IMR-90 (cell line): ENCODE results near the gene RASGRF2. TPM values are rescaled to one million over a fixed set of nuclear protein-coding genes. Genes with fewer than 3 reads are reported as not detected.

Source experiments
- ATAC-seq: fragments of 200-7000 bp; cut with Tn5 transposase; 2 replicates; pipeline ENCODE4 v1.9.1; 2020; ENCODE audit warnings: low read depth, mild to moderate bottlenecking, moderate library complexity
- BruUV-seq: library from RNA; stranded (reverse); fragments of 400-500 nt; replicated peaks from 2 replicates; lab custom pipeline; 2021; lab: Mats Ljungman, UMichigan
- CTCF ChIA-PET: fragments of 300-600 bp; formaldehyde crosslinking; extraction: SDS; loops from one replicate; lab custom pipeline; 2021; ENCODE audit warnings: antibody characterized with exemption; lab: Yijun Ruan, JAX
- POLR2A ChIA-PET: fragments of 300-600 bp; sonication (Branson Sonifier 250); formaldehyde crosslinking; loops from one replicate; lab custom pipeline; 2022; ENCODE audit warnings: antibody characterized with exemption; ENCODE audit not compliant: unreplicated experiment; lab: Charles Lee
- DNase-seq: peaks from one replicate; pipeline ENCODE4 v3.0.0; 2013
- H2AFZ ChIP-seq: replicated peaks from 2 replicates; pipeline ENCODE3; 2013; ENCODE audit warnings: low read length, mild to moderate bottlenecking; ENCODE audit not compliant: poor library complexity
- H2AK5ac ChIP-seq: 2 replicates; pipeline ENCODE4 v1.6.1; 2013; ENCODE audit warnings: low read depth, low read length, inconsistent platforms
- H2AK9ac ChIP-seq: replicated peaks from 2 replicates; pipeline ENCODE3; 2013; ENCODE audit warnings: mild to moderate bottlenecking, low read depth, low read length, moderate library complexity; ENCODE audit not compliant: poor library complexity
- H2BK120ac ChIP-seq: 2 replicates; pipeline ENCODE4 v1.6.1; 2013; ENCODE audit warnings: low read depth, low read length, inconsistent platforms
- H2BK15ac ChIP-seq: 3 replicates; pipeline ENCODE4 v1.6.1; 2013; ENCODE audit warnings: low read depth, low read length, inconsistent platforms
- H2BK20ac ChIP-seq: 2 replicates; pipeline ENCODE4 v1.6.1; 2013; ENCODE audit warnings: low read depth, mild to moderate bottlenecking, inconsistent platforms, low read length, moderate library complexity
- H2BK5ac ChIP-seq: 2 replicates; pipeline ENCODE4 v1.6.1; 2013; ENCODE audit warnings: mild to moderate bottlenecking, low read depth, low read length, inconsistent platforms; ENCODE audit not compliant: poor library complexity, severe bottlenecking
- H3K14ac ChIP-seq: replicated peaks from 2 replicates; pipeline ENCODE4 v1.6.1; 2013; ENCODE audit warnings: low read depth, low read length, inconsistent platforms
- H3K18ac ChIP-seq: 2 replicates; pipeline ENCODE4 v1.6.1; 2013; ENCODE audit warnings: low read depth, low read length, control low read depth
- H3K23ac ChIP-seq: 2 replicates; pipeline ENCODE4 v1.6.1; 2013; ENCODE audit warnings: low read depth, low read length, inconsistent platforms
- H3K27ac ChIP-seq: 2 replicates; pipeline ENCODE4 v1.5.1; 2013; ENCODE audit warnings: mild to moderate bottlenecking, control low read depth, low read length; ENCODE audit not compliant: insufficient read depth
- H3K27me3 ChIP-seq: 2 replicates; pipeline ENCODE4 v1.6.1; 2013; ENCODE audit warnings: low read length; ENCODE audit not compliant: control insufficient read depth, insufficient read depth
- H3K36me3 ChIP-seq: 2 replicates; pipeline ENCODE4 v1.6.1; 2013; ENCODE audit warnings: low read length, mixed read lengths; ENCODE audit not compliant: control insufficient read depth, insufficient read depth
- H3K4ac ChIP-seq: 2 replicates; pipeline ENCODE4 v1.6.1; 2013; ENCODE audit warnings: low read depth, low read length, inconsistent platforms
- H3K4me1 ChIP-seq: 2 replicates; pipeline ENCODE4 v1.6.1; 2013; ENCODE audit warnings: low read length, mixed read lengths; ENCODE audit not compliant: control insufficient read depth, insufficient read depth
- H3K4me2 ChIP-seq: 2 replicates; pipeline ENCODE4 v1.6.1; 2013; ENCODE audit warnings: low read depth, mild to moderate bottlenecking, control low read depth, low read length, moderate library complexity
- H3K4me3 ChIP-seq: 2 replicates; pipeline ENCODE4 v1.5.1; 2013; ENCODE audit warnings: low read depth, mild to moderate bottlenecking, control low read depth, low read length, moderate library complexity; ENCODE audit not compliant: insufficient read depth
- H3K56ac ChIP-seq: 2 replicates; pipeline ENCODE4 v1.6.1; 2013; ENCODE audit warnings: low read length, inconsistent platforms; ENCODE audit not compliant: insufficient read depth; ENCODE audit errors: extremely low read depth
- H3K79me1 ChIP-seq, 2 experiments: 2 replicates each; pipeline ENCODE4 v1.6.1; 2013; ENCODE audit warnings: low read length in 2 of 2, inconsistent platforms in 1 of 2, low read depth in 1 of 2
- H3K9ac ChIP-seq: 2 replicates; pipeline ENCODE4 v1.6.1; 2013; ENCODE audit warnings: low read depth, low read length, control low read depth
- H3K9me1 ChIP-seq: 2 replicates; pipeline ENCODE4 v1.6.1; 2013; ENCODE audit warnings: low read length, inconsistent platforms; ENCODE audit not compliant: insufficient read depth
- H3K9me3 ChIP-seq: 2 replicates; pipeline ENCODE4 v1.6.1; 2013; ENCODE audit warnings: low read length; ENCODE audit not compliant: control insufficient read depth, insufficient read depth
- H4K20me1 ChIP-seq: 2 replicates; pipeline ENCODE4 v1.6.1; 2013; ENCODE audit warnings: low read length, inconsistent platforms; ENCODE audit not compliant: insufficient read depth
- H4K5ac ChIP-seq: 2 replicates; pipeline ENCODE4 v1.6.1; 2013; ENCODE audit warnings: mild to moderate bottlenecking, low read depth, low read length, control low read depth
- H4K8ac ChIP-seq, 2 experiments: 2 replicates each; pipeline ENCODE4 v1.6.1; 2013; ENCODE audit warnings: low read depth in 2 of 2, low read length in 2 of 2, control low read depth in 1 of 2, inconsistent platforms in 1 of 2
- H4K91ac ChIP-seq: 2 replicates; pipeline ENCODE4 v1.6.1; 2013; ENCODE audit warnings: low read depth, low read length, inconsistent platforms; ENCODE audit not compliant: insufficient read depth
- BHLHE40 ChIP-seq: fragments of 150-350 bp; IDR thresholded peaks from 2 replicates; pipeline ENCODE4 v1.6.1; 2016; ENCODE audit warnings: mild to moderate bottlenecking, low read depth, low read length
- CEBPB ChIP-seq: IDR thresholded peaks from 2 replicates; pipeline ENCODE4 v1.6.1; 2012; ENCODE audit warnings: low read depth, low read length, improper control_type of control experiment
- CHD1 ChIP-seq: IDR thresholded peaks from 2 replicates; pipeline ENCODE4 v1.6.1; 2012; ENCODE audit warnings: low read depth, low read length, improper control_type of control experiment
- ELK1 ChIP-seq: fragments of 150-350 bp; IDR thresholded peaks from 2 replicates; pipeline ENCODE4 v1.6.1; 2016; ENCODE audit warnings: low read depth, mild to moderate bottlenecking, low read length, moderate library complexity, borderline replicate concordance
- FOS ChIP-seq: fragments of 150-350 bp; IDR thresholded peaks from 2 replicates; pipeline ENCODE4 v1.6.1; 2016; ENCODE audit warnings: low read depth, low read length
- MAFK ChIP-seq: IDR thresholded peaks from 2 replicates; pipeline ENCODE4 v1.6.1; 2012; ENCODE audit warnings: low read depth, low read length, improper control_type of control experiment
- MAZ ChIP-seq: IDR thresholded peaks from 2 replicates; pipeline ENCODE4 v1.6.1; 2012; ENCODE audit warnings: low read depth, mild to moderate bottlenecking, low read length, improper control_type of control experiment, moderate library complexity, borderline replicate concordance
- MXI1 ChIP-seq: IDR thresholded peaks from 2 replicates; pipeline ENCODE4 v1.6.1; 2012; ENCODE audit warnings: low read depth, mild to moderate bottlenecking, low read length, moderate library complexity, borderline replicate concordance
- NFE2L2 ChIP-seq: fragments of 150-350 bp; IDR thresholded peaks from 2 replicates; pipeline ENCODE4 v1.6.1; 2016; ENCODE audit warnings: low read depth, mild to moderate bottlenecking, low read length
- POLR2A ChIP-seq: IDR thresholded peaks from 2 replicates; pipeline ENCODE4 v1.6.1; 2012; ENCODE audit warnings: mild to moderate bottlenecking, low read depth, low read length
- RAD21 ChIP-seq: IDR thresholded peaks from 2 replicates; pipeline ENCODE4 v1.6.1; 2012; ENCODE audit warnings: low read length, improper control_type of control experiment
- RCOR1 ChIP-seq: IDR thresholded peaks from 2 replicates; pipeline ENCODE4 v1.6.1; 2012; ENCODE audit warnings: mild to moderate bottlenecking, low read length, improper control_type of control experiment; ENCODE audit not compliant: insufficient replicate concordance
- RFX5 ChIP-seq: IDR thresholded peaks from 2 replicates; pipeline ENCODE4 v1.8.0; 2012; ENCODE audit warnings: low read depth, mild to moderate bottlenecking, low read length, moderate library complexity
- SMC3 ChIP-seq: fragments of 150-350 bp; IDR thresholded peaks from 2 replicates; pipeline ENCODE4 v1.6.1; 2016; ENCODE audit warnings: low read depth, mild to moderate bottlenecking, antibody characterized with exemption, low read length, moderate library complexity
- WGBS, 2 experiments: methylation state at CpG; one replicate each; pipeline versions ENCODE4 v1.1.5 to v1.1.7; 2013; ENCODE audit warnings: missing lambda C conversion rate in 2 of 2; ENCODE audit not compliant: insufficient read length in 1 of 2; ENCODE audit errors: extremely low coverage in 2 of 2; 5-methylcytosine and 5-hydroxymethylcytosine counted together
- dilution Hi-C: fragments of 300-500 bp; cut with HindIII; formaldehyde crosslinking; loops from one replicate; pipeline ENCODE4 v1.14.3; 2018; ENCODE audit warnings: low sequenced_read_pairs; ENCODE audit not compliant: unreplicated experiment
- in situ Hi-C: fragments of 300-500 bp; cut with MboI; formaldehyde crosslinking; loops from 3 replicates; pipeline ENCODE4 v1.14.3; 2019; ENCODE audit warnings: low sequenced_read_pairs, inconsistent platforms, mixed read lengths
- intact Hi-C: fragments of 100-400 bp; cut with micrococcal nuclease; formaldehyde crosslinking; loops from 2 replicates; pipeline ENCODE4 v1.10.0; 2022
- polyA plus RNA-seq, 3 experiments: library from polyadenylated mRNA; depleted of rRNA; stranded (reverse); fragments of >200 nt; gene quantifications; 2 replicates each; pipeline ENCODE4 v1.2.3, GENCODE V29; 2012; ENCODE audit warnings: low replicate concordance in 1 of 3
- total RNA-seq: library from RNA; depleted of rRNA; stranded (reverse); fragments of >200 nt; gene quantifications from 2 replicates; pipeline ENCODE4 v1.2.3, GENCODE V29; 2012
- TF ChIP-seq, protein P1 (sequence below): conservative IDR thresholded peaks from 2 replicates; pipeline ENCODE4 v1.5.1; 2012; ENCODE audit warnings: mild to moderate bottlenecking, low read depth, low read length, improper control_type of control experiment
- TF ChIP-seq, protein P2 (sequence below): fragments of 150-350 bp; IDR thresholded peaks from 2 replicates; pipeline ENCODE4 v1.6.1; 2017; ENCODE audit warnings: mild to moderate bottlenecking, antibody characterized with exemption, low read length, low read depth

The RASGRF2 gene
- total and polyA plus RNA-seq, 2 of the 4 experiments (the other 2 are of a cell fraction): 2.9 to 5.0 TPM

GRCh38 chr5:81136557-81136956 lies 176.4 kb downstream of the RASGRF2 start:
- intact Hi-C loops (no loop called here), in situ Hi-C loops (no loop called here), dilution Hi-C loops (no loop called here)
- ChIA-PET POLR2A (no interaction called here), CTCF (no interaction called here)
- H4K8ac ChIP-seq: no peak overlapping the region
- H3K9me1 ChIP-seq: peaks cover 9% of the 10 kb centered on the region
- no peak for ATAC-seq
- H2AK5ac ChIP-seq: no peak overlapping the region
- peaks cover 9% of the 10 kb centered on the region; the same call in 1 of the 2 replicates for H4K20me1 ChIP-seq
- H2BK120ac ChIP-seq: no peak overlapping the region
- no TSS peak for BruUV-seq
- no peak overlapping the region for H3K56ac ChIP-seq
- H4K5ac ChIP-seq: no peak overlapping the region
- no peak overlapping the region for H3K4me2 ChIP-seq
- peaks cover 2% of the 10 kb centered on the region; the same call in 1 of the 2 replicates for H3K36me3 ChIP-seq
- H3K27me3 ChIP-seq: no peaks in the 10 kb centered on the region
- H3K79me1 ChIP-seq: peaks cover 0 to 15% of the 10 kb centered on the region in 2 experiments; a peak in 2 of 4 replicates
- H3K4me1 ChIP-seq: peaks cover 8% of the 10 kb centered on the region
- no peak overlapping the region for H4K91ac ChIP-seq
- TF ChIP-seq NFE2L2: no peak
- no peak for TF ChIP-seq BHLHE40
- TF ChIP-seq CHD1: no peak
- no peak for TF ChIP-seq MAFK
- TF ChIP-seq ELK1: no peak
- TF ChIP-seq CEBPB: no peak
- no peak for TF ChIP-seq SMC3
- TF ChIP-seq RCOR1: no peak
- TF ChIP-seq MAZ: no peak
- no peak for TF ChIP-seq MXI1
- TF ChIP-seq, protein P1, sequence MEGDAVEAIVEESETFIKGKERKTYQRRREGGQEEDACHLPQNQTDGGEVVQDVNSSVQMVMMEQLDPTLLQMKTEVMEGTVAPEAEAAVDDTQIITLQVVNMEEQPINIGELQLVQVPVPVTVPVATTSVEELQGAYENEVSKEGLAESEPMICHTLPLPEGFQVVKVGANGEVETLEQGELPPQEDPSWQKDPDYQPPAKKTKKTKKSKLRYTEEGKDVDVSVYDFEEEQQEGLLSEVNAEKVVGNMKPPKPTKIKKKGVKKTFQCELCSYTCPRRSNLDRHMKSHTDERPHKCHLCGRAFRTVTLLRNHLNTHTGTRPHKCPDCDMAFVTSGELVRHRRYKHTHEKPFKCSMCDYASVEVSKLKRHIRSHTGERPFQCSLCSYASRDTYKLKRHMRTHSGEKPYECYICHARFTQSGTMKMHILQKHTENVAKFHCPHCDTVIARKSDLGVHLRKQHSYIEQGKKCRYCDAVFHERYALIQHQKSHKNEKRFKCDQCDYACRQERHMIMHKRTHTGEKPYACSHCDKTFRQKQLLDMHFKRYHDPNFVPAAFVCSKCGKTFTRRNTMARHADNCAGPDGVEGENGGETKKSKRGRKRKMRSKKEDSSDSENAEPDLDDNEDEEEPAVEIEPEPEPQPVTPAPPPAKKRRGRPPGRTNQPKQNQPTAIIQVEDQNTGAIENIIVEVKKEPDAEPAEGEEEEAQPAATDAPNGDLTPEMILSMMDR: no peak
- no peak for TF ChIP-seq FOS
- no peak for TF ChIP-seq RFX5
- TF ChIP-seq RAD21: no peak
- TF ChIP-seq, protein P2, sequence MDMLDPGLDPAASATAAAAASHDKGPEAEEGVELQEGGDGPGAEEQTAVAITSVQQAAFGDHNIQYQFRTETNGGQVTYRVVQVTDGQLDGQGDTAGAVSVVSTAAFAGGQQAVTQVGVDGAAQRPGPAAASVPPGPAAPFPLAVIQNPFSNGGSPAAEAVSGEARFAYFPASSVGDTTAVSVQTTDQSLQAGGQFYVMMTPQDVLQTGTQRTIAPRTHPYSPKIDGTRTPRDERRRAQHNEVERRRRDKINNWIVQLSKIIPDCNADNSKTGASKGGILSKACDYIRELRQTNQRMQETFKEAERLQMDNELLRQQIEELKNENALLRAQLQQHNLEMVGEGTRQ: no peak
- no peak for TF ChIP-seq POLR2A
- H2AFZ ChIP-seq: no peak overlapping the region
- no peak overlapping the region for H3K18ac ChIP-seq
- no peaks in the 10 kb centered on the region for H3K9me3 ChIP-seq
- no peak overlapping the region for H3K23ac ChIP-seq
- no peak overlapping the region for H2BK5ac ChIP-seq
- no peak overlapping the region for H3K4me3 ChIP-seq
- no peak for DNase-seq
- WGBS, 2 experiments: no CpG with 5 or more reads among the region's 3 CpGs
- H3K14ac ChIP-seq: no peak overlapping the region
- H2BK15ac ChIP-seq: no peak overlapping the region
- H2BK20ac ChIP-seq: no peak overlapping the region
- H3K4ac ChIP-seq: no peak overlapping the region
- H3K27ac ChIP-seq: no peak overlapping the region
- no peak overlapping the region for H3K9ac ChIP-seq
- no peak overlapping the region for H2AK9ac ChIP-seq
